GM12878 (cell line): Measurements from ENCODE around the gene DKK3.

Source experiments
- CTCF ChIP-seq, 3 experiments: IDR thresholded peaks in 2 of 3; conservative IDR thresholded peaks in 1 of 3; 2 replicates each; pipeline ENCODE4 v1.5.1; 2011; ENCODE audit warnings: low read depth in 3 of 3, low read length in 3 of 3, mild to moderate bottlenecking in 3 of 3, control low read depth in 2 of 3, moderate library complexity in 2 of 3, inconsistent platforms in 1 of 3, mixed read lengths in 1 of 3; ENCODE audit not compliant: control insufficient read depth in 2 of 3, insufficient read depth in 1 of 3; ENCODE audit errors: extremely low read depth in 1 of 3
- MAX ChIP-seq: IDR thresholded peaks from 2 replicates; pipeline ENCODE4 v1.6.1; 2012; ENCODE audit warnings: low read depth, low read length, improper control_type of control experiment

GRCh38 chr11:11985954-11986949 is 22.2 kb downstream of the DKK3 start:
- TF ChIP-seq CTCF (IDR thresholded peaks at IDR 0.05 in 2 of 3, conservative IDR thresholded peaks at IDR 0.05 in 1 of 3; ENCODE audit: control insufficient read depth in 2 of 3, extremely low read depth in 1 of 3, insufficient read depth in 1 of 3, low read depth in 3 of 3, low read length in 3 of 3) (no peak), MAX (no peak)
